Measurements from ENCODE around the gene GNAO1.

GNAO1 gene

DNA sequence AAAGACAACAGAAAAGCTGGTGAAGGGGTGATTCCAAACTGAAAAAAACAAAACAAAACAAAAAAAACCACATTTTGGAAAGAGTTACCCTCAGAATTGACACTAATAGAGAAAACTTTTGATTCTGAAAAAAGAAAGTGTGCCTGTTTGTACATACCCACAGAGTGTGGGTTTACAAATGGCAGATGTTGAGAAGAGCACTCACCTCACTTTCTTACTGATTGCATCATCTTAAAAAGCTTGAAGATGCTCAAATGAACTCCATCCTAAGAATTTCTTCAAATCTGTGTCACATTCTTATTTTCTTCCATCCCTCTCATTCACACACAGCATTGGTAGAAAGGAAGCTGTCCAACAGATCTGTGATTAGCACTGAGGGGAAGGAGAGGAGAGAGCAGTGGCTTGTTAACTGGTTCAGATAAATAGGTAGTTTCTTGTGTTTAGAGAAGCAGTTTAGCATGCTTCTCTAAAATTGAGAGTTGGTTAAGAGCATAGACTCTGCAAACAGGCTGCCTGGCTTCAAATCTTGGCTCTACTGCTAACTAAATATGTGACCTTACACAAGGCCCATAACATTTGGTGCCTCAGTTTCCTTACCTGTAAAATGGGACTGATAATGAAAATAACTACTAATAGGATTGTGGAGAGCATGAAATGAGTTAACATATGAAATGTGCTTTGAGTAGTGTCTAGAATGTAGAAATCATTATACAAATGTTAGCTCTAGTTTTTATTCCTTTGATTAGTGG, 6.9 kb downstream of the GNAO1 start:
- no peak for DNase-seq (ENCODE audit: low spot score)

DNA sequence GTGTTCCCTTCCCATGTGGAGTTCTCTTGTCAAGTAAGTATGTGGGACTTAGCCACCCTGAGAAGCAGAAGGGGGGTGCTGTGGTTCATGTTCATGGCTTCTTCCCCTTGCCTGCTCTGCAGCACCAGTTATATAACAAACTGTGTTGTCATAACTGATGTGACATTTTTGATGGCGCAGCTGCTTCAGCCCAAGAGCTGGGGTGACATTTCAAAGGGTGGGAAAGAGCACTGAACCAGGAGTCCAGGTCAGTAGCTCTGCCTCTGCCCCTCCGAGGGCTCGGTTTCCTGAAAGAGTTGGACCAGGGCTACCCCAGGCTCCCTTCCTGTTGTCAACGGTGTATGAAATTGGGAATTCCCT, 7.4 kb downstream of the GNAO1 start:
- DNase-seq (ENCODE audit: low spot score): no peak

DNA sequence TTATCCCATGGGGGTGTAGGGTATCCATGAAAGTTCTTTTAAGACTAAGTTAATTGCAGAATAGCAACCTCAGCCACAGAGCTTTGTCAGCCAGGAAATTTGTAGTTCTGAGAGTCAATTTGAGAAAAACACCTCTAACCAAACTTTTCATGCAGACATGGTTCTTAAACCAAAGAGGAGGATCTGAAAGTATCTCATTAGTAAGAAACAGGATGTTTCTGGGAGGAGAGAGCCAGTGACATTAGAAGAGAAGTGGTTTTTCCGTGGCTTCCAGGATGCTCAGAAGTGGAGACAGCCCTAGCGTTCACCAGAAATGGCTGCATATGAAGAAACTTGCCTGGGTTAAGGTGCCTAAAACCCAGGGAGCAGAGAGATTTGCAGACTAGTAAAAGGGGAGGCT, 7.9 kb downstream of the GNAO1 start:
- DNase-seq (ENCODE audit: low spot score): no peak

DNA sequence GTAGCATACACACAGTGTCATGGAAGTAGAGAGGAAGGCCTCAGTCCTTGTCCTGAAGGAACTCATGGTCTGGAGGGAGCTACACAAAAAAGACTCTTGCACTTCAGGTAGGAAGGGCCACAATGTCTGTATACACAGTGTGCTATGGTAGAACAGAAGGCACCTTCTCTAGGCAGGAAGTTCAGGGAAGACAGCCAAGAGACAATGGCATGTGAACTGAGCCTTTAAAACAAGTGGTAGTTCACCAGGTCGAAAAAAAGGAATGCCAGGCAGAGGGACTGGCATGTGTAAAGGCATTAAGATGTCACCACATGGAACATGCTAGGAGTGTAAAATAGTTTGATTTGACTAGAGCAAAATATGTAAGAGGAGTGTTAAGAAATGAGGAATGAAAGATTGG, 9.7 kb downstream of the GNAO1 start:
- no peak for DNase-seq (ENCODE audit: low spot score)

DNA sequence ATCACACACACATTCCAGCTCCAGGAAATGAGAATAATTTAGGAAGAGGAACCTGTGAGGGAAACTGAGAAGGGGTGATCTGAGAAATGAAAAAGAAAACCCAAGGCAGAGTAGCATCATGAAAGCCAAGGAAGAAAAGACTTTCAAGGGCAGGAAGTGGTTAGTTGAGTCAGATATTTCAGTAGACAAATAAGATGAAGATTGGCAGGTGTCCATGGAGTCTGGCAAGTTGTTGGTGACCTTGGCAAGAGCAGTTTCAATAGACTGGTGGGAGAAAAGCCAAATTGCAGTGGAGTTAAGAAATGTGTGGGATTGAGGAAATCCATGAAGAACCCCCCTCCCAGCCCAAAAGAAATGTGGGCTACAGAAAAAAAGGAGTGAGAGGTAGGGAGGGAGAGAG, 10.7 kb downstream of the GNAO1 start:
- no peak for DNase-seq (ENCODE audit: low spot score)

DNA sequence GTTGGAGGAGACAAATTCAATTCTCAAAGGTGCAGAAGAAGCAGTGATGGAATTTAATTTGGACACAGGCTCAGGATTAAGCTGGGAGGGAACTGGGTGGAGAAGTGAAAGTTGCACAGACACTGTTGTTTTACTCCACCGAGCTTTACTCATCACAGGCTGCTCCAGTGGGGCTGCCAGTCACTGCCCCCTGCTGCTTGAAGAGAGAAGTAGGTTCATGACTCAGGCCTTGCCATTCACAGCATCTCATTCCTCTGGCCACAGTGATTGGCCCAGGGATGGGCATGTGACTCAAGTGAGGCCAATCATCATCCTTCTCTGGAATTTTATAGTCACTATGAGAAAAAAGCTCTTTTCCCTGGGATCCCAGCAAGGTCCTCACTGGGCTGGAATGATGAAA, 11.8 kb downstream of the GNAO1 start:
- DNase-seq (ENCODE audit: low spot score): peak; percentile 4

DNA sequence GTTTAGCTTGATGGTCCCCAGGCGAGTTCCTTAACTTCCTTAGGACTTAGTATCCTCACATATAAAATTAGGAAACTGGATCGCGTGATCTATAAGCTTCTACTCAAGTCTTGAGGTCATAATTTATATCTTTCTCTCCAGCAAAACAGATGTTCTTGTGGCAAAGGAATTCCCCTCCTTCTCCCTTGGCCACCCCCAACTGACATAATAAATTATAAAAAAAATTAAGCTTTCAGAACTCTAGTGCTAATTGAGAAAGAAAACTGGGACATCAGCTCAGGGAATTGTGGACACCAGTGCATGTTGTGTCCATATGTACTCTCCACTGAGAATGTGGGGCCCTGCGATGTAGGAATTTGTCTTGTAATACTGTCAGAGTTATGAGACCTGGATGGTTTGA, 13.5 kb downstream of the GNAO1 start:
- DNase-seq (ENCODE audit: low spot score): no peak

DNA sequence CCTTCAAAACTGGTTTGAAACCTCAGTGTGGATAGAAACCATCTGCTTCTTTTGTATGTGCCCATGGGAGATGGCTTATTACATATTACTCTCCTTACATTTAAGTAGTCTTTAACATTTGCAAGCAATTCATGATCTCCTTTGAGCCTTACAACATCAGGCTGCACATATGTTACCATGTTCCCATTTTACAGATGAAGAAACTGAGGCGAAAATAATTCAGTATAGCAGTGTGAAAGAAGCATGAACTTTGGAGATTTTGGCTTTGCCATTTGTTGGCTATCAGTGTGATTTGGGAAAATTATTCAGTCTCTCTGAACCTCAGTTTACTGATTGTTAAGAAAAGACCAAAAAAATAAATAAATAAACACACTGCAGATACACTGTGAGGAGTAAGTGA, 15.7 kb downstream of the GNAO1 start:
- no peak for DNase-seq (ENCODE audit: low spot score)

DNA sequence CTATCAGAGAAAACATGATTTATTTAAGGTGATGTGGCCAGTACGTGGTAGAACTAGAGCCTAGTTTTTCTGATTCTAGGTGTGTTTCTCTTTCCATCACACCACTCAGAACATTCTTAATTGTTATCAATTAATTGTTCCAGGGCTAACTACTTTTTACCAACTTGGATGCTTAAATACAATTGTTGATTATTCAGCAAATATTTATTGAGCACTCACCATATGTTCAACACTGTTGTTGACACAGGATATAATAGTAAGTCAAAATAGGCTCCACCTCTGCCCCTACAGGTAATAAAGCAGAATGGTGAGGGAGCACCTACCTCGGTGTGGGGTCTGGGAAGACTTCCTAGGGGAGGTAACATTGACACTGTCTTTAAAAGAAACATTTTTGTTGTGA, 16.1 kb downstream of the GNAO1 start:
- no peak for DNase-seq (ENCODE audit: low spot score)

DNA sequence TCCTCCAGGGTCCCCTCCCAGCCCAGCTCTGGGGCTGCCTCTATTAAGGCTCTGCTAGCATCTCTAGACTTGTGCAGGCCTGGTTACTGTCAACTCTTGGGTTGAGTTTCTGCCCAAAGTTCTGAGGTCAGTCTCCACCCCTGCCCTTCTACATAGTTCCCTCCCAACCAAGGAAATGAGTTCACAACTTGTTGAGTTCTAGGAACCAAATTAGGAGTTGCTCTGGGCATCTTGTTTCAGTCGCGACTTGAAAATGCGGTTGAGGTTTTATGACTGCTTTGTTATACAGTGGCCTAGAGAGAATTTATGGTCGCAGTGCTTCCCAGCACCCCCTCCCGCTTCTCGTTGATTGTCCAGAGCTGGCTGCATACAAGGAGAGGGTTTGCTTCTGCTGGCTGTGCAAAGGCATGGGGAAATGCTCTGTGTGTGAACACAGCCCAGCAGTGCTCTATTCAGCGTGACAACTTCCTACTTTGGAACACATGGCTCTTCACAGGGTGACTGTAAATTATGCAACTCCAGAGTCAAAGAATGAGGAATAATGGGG, 20.2 kb downstream of the GNAO1 start:
- no peak for DNase-seq (ENCODE audit: low spot score)

DNA sequence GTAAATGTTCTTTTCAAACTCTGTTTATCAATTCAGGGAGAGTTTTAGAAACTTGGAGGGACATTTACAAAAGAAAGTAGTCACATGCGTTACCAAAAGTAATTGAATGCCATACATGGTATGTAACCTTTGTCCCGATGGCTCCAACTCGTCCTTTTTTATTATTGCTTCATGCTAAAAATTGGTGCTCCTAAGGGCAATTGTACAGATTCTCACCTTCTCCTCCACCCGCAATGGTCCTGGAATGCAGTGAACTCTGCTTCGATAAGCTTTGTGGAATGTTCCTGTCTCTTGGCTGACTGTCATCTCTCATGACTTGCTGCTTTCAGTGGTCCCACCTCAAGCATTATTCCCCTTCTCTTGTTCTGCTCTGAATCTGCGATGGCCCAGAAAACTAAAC, 20.9 kb downstream of the GNAO1 start:
- DNase-seq (ENCODE audit: low spot score): no peak

DNA sequence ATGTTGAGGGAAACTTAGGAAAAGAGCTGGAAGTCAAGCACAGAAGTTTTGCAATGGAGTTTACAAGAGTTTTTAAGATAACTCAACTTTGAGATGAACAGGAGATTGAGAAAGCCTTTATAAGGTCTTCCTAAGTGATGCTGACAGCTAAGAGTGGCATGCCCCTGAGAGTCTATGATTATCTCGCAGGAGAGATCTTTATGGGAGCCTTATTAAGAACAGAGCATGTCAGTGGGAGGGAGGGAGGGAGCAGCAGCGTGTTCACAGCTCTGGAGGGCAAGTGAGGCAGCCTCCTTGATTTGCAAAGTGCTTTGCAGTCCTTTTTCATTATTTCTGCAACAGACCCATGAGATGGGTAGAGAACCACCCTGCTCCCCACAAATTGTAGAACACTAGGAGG, 30.7 kb downstream of the GNAO1 start:
- no peak for DNase-seq (ENCODE audit: low spot score)

DNA sequence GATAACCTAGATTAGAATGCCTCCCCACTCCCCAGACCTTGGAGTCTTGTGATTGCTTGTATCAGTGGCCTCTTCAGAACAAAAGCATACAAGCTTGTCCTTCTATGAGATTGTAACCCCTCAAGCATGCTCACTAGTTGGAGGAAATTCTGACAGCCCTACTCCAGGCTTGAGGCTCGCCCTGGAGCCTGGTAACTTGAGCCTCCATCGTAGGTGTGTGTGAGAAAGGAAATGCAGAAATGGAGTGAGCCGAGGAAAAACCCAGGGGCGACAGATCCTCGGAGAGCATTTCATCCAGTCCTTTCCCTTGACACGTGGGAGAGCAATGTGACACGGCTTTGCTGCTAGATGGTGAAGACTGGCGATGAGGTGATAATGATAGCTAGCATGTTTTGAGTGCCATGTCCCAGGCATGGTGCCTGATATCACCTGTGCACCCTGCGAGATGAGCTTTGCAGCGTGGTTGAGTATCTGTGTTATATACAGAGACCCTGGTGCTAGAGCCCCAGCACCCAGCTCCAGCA, 31.2 kb downstream of the GNAO1 start:
- no peak for DNase-seq (ENCODE audit: low spot score)

DNA sequence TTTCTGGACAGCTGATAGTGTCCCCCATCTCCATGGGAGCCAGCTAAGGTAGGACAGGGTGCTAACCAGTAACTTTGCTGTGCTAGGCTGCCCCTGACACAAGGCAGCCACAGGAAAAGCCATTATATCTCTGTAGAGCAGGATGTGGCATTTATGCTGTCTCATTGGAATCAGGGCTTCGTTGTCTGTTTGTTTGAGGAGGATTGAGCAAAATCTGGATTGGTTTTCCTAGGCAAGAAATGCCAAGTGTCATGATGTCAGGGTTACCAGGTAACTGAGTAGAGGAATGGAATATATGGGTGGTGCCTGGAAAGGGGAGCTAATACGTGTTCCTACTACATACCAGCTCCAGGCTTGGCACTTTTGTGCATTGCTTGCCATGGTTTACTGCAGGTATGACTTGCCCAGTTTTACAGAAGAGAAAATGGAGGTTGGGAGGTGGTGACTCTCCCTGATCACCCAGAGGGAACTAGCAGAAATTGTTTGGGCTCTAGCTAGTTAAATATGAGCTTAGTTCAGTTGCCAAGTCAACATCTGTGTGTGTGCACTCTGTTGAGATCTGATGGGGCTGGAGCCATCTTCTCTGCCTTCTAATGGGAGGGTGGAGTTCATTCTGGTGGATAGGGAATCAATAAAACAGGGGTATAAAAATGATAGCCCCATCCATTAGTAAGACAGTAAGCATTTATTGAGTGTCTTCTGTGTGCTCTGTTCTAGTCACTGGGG, 33.9 kb downstream of the GNAO1 start:
- no peak for DNase-seq (ENCODE audit: low spot score)

DNA sequence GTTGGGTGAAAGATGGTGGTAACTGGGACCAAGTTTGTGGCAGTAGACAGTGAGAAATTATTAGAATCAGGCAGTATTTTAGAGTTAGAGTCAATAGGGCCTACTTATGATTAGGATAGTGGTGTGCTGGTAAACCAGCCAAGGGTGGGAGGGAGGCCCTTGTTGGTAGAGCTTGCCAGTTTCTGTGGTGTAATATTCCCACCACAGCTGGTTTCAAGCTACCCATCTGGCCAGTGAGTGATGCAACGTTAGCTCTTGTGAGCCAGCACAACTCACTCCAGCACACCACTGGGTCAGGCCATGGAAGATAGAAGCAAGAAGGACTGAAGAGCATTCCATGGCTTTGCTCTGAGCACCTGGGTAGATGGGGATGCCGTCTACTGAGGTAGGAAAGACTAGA, 34.9 kb downstream of the GNAO1 start:
- DNase-seq (ENCODE audit: low spot score): no peak

DNA sequence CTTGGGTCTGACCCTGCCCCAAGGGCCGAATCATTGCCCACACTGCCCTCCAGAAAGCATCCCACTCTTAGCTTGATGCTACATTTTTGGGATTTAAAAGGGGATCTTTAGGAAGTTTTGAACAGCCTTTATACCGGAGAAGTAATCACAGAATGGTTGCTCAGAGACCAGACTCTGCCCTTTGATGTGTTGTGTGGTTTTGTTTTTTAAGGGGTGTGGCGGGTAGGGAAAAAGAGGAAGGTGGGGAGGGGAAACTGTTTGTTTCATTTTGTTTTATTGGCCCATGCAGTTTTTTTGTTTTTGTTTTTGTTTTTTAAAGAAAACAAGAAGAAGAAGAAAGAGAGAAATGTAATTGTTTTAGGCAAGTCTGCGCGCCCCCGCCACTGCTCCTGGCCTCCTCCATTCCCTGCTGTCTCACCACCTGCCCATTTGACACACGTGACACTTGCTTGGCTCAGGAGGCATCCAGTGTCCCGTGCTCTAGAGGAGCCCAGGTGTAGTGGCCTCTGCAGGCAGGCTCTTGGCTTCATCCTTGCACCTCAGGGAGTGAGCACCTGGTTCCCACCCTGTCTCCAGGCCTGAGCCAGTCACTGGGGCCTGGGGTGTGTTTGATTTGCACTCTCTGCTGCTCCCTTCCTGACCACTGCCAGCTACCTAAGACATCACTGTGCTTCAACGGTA, 35.7 kb downstream of the GNAO1 start:
- no peak for DNase-seq (ENCODE audit: low spot score)

DNA sequence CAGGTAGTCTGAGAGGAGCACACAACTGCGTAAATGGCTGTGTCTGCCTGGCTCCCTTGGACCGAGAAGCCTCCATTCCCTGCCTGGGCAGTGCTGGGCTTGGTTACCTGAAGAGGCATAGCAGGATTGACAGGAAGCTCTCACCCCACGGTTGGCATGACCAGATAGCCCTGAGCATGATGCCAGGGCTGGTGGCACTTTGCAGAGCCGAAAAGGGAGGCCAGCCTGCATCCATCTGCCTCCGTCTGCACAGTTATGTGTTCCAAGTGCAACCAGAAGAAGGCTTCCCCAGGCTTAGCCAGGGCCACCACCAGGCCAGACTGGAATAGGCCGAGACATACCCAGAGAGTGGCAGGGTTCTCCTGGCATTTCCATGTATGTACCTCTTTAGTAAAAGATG, 36.6 kb downstream of the GNAO1 start:
- DNase-seq (ENCODE audit: low spot score): no peak

DNA sequence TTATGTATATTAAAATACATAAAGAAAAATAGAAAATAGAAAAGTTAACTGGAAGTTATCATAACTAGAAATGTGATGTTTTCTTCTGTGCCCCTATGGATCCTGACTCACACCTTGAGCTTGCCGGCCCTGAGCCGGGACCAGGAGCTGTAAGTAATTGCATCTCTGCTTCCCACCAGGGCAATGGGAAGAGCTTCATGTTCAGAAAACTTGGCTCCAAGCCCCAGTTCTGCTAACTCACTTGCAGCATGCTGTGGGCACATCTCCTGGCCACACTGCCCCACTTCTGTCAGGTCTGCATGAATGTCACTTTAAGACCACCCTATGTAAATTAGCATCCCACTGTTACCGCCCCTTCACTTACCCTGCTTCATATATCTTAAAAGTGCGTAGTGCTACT, 37.2 kb downstream of the GNAO1 start:
- DNase-seq (ENCODE audit: low spot score): no peak

DNA sequence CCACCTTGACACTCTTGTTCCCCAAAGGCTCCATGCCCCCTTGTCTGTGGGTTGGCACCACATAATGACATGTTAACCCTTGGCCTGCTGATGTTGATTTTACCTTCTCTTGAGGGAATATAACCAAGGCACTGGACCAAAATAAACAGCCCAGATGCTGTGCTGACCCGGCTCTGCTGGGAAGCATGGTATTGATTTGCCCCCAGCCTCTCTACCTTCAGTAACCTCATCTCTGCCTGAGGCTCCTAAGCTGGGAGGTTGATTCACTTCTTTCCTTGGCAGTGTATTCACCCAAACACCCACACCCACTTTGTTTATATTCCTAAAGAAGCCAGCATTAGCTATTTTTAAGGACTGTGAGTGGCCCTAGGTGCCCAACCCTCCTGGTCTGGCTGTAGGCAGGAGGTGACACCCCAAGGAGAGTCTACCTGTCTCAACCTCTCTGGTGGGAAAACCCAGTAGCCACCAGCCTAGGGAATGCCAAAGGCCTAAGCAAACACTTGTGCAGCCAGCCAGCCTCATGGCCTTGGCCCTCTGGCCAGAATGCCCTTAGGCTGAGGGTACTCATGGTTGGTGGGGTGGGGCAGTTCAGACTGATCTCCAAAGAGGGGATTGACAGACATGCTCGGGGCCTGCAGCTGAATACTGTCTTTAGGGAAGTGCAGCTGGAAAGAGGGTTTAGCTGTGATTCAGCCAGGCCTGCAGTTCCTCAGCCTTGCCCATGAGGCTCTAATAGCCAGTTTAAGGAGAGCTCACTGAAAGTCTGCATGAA, 42.7 kb downstream of the GNAO1 start:
- DNase-seq (ENCODE audit: low spot score): no peak

DNA sequence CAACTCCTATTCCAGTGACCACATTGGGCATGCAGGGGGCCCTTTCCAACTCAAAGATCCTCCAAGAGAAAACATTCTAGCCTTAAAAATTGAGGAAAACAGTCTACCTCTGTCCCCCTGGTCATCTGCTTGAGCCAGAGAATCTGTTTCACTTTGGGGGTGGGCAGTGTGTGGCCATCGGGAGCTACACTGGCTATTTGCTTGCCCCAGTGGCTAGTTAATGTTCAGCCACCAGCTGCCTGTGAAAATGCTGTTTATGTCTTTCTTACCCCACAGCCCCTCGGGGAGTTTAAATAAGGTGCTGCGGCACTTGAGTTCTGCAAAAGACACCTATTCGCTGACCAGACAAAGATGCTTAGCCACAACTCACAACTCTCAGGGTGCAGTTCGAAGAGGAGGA, 43.4 kb downstream of the GNAO1 start:
- no peak for DNase-seq (ENCODE audit: low spot score)

DNA sequence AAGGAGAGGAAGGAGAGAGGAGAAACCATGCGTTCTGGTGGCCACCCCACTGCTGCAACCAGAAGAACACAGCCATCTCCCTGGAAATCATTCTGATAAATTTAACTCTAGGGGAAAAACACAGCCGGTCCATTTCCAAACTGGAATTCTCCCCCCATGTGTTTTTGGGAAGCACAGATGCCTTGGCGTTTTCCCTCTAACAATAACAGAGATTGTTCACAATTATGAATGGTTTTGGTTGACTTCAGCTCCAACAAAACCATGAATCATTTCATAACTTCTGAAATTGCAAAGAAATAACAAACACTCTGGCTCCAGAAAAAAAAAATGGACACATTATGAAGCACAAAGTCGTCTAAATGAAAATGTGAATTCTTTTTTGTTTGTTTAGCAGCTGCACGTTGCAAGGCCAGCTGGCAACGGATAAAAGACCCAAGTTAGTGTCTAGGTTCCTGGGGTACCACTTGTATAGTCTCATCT, 46.2 kb downstream of the GNAO1 start:
- DNase-seq (ENCODE audit: low spot score): no peak

DNA sequence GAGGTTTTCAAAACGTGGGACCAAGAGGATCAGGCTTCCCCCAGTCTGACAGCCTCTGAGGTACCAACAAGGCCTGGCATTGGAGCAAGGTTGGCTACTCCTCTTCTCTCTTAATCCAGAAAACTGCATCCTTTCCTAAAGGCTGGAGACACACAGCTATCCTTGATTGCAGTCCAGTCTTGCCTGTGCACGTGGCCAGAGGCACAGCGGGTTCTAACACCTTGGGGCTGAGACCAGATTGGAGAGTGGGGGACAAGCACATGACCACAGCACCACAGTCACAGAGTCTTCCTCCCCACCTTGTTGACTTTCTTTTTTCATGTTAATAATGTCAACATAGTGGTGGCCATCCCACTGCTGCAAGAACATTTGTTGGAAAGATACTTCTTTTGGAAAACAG, 46.9 kb downstream of the GNAO1 start:
- DNase-seq (ENCODE audit: low spot score): no peak

Measured in hematopoietic multipotent progenitor cell treated with erythropoietin and hydrocortisone succinate and interleukin-3 and kit ligand, for 15 days (in vitro differentiated cells).